K562 (cell line): Measurements from ENCODE around the gene WASHC4. TPM values are rescaled to one million over a fixed set of nuclear protein-coding genes. Genes with fewer than 3 reads are reported as not detected.

ENCODE experiments used
- AFF4 ChIP-seq: sonication (generic); formaldehyde crosslinking; IDR thresholded peaks from 2 replicates; pipeline ENCODE4 v1.8.0; 2023; ENCODE audit warnings: mild to moderate bottlenecking, missing genetic modification reagents
- ASH1L ChIP-seq: fragments of 450-650 bp; IDR thresholded peaks from 2 replicates; pipeline ENCODE4 v1.6.1; 2018; ENCODE audit warnings: borderline replicate concordance, mild to moderate bottlenecking, low read depth; ENCODE audit not compliant: partially characterized antibody
- ATF3 ChIP-seq, 2 experiments: fragments of 450-650 bp in 1 of 2; sonication (generic) in 1 of 2; formaldehyde crosslinking in 1 of 2; IDR thresholded peaks in 1 of 2; conservative IDR thresholded peaks in 1 of 2; 2 replicates each; pipeline versions ENCODE4 v1.6.1 to v1.8.1; 2016 to 2023; ENCODE audit warnings: mild to moderate bottlenecking in 2 of 2, moderate library complexity in 2 of 2, inconsistent platforms in 1 of 2, missing genetic modification reagents in 1 of 2
- ELK1 ChIP-seq: sonication (generic); formaldehyde crosslinking; IDR thresholded peaks from 2 replicates; pipeline ENCODE4 v1.8.1; 2022; ENCODE audit warnings: missing genetic modification reagents
- ETV1 ChIP-seq: fragments of 450-650 bp; conservative IDR thresholded peaks from 2 replicates; pipeline ENCODE4 v1.6.1; 2016; ENCODE audit warnings: missing genetic modification characterization, control low read depth, low read depth, missing compliant biosample characterization
- HMGXB4 ChIP-seq: sonication (generic); formaldehyde crosslinking; IDR thresholded peaks from 2 replicates; pipeline ENCODE4 v1.8.1; 2023; ENCODE audit warnings: mild to moderate bottlenecking, missing genetic modification reagents
- KLF1 ChIP-seq: fragments of 450-650 bp; IDR thresholded peaks from 2 replicates; pipeline ENCODE4 v1.6.1; 2016; ENCODE audit warnings: missing genetic modification characterization, missing compliant biosample characterization
- PURB ChIP-seq: sonication (generic); formaldehyde crosslinking; IDR thresholded peaks from 2 replicates; pipeline ENCODE4 v1.9.0; 2021; ENCODE audit warnings: low read depth, mild to moderate bottlenecking, missing genetic modification reagents
- SMAD1 ChIP-seq: fragments of 150-350 bp; IDR thresholded peaks from 2 replicates; pipeline ENCODE4 v1.6.1; 2014; ENCODE audit warnings: low read length, low read depth; ENCODE audit not compliant: partially characterized antibody
- SMARCA5 ChIP-seq: fragments of 450-650 bp; IDR thresholded peaks from 2 replicates; pipeline ENCODE4 v1.6.1; 2016
- TAF7 ChIP-seq: fragments of 450-650 bp; IDR thresholded peaks from 2 replicates; pipeline ENCODE4 v1.6.1; 2016; ENCODE audit warnings: missing genetic modification characterization, missing compliant biosample characterization
- TAF9B ChIP-seq: fragments of 450-650 bp; IDR thresholded peaks from 2 replicates; pipeline ENCODE4 v1.6.1; 2018; ENCODE audit warnings: mild to moderate bottlenecking; ENCODE audit not compliant: partially characterized antibody
- ZNF384 ChIP-seq: IDR thresholded peaks from 2 replicates; pipeline ENCODE4 v1.6.1; 2012; ENCODE audit warnings: low read depth, low read length, improper control_type of control experiment
- ZNF507 ChIP-seq: conservative IDR thresholded peaks from 2 replicates; pipeline ENCODE4 v1.6.1; 2017; ENCODE audit warnings: missing genetic modification characterization, missing compliant biosample characterization
- ZNF644 ChIP-seq: fragments of 200-800 bp; sonication (Bioruptor generic); IDR thresholded peaks from 2 replicates; pipeline ENCODE4 v1.6.1; 2016; ENCODE audit warnings: low read depth, missing genetic modification characterization, missing compliant biosample characterization
- polyA plus RNA-seq, 8 experiments: library from polyadenylated mRNA; depleted of rRNA in 4 of 8; stranded (reverse) in 5 of 8; unstranded in 3 of 8; fragments of >200 nt; fragmentation: Nextera tagmentation in 2 of 8; fragmentation: Illumina TruSeq in 1 of 8; extraction: Ambion mirVana in 2 of 8; extraction: Trizol in 1 of 8; gene quantifications; 2 replicates each; pipeline versions ENCODE4 v1.2.1 to v1.2.3, GENCODE V29; 2011 to 2014; ENCODE audit warnings: inconsistent platforms in 1 of 8, missing spikeins in 1 of 8
- total RNA-seq, 7 experiments: library from RNA; depleted of rRNA in 6 of 7; stranded (reverse); fragments of >200 nt in 6 of 7; fragmentation: Illumina TruSeq in 2 of 7; extraction: Trizol in 2 of 7; gene quantifications; 2 replicates each; pipeline versions ENCODE4 v1.2.1 to v1.2.3, GENCODE V29; 2011 to 2021; ENCODE audit warnings: low replicate concordance in 1 of 7
- TF ChIP-seq, protein P1 (sequence below), 2 experiments: fragments of 450-650 bp in 1 of 2; IDR thresholded peaks; 2 replicates each; pipeline ENCODE4 v1.6.1; 2011 to 2017; ENCODE audit warnings: low read depth in 2 of 2, antibody characterized with exemption in 1 of 2, borderline replicate concordance in 1 of 2, low read length in 1 of 2, mild to moderate bottlenecking in 1 of 2, mixed read lengths in 1 of 2; ENCODE audit not compliant: control insufficient read depth in 1 of 2

Gene WASHC4
- total and polyA plus RNA-seq, 9 of the 15 experiments (the other 6 are each of a cell fraction or from before 2014, with no cell fraction given), result 12.5 to 38.5 (median 21.3) TPM

DNA sequence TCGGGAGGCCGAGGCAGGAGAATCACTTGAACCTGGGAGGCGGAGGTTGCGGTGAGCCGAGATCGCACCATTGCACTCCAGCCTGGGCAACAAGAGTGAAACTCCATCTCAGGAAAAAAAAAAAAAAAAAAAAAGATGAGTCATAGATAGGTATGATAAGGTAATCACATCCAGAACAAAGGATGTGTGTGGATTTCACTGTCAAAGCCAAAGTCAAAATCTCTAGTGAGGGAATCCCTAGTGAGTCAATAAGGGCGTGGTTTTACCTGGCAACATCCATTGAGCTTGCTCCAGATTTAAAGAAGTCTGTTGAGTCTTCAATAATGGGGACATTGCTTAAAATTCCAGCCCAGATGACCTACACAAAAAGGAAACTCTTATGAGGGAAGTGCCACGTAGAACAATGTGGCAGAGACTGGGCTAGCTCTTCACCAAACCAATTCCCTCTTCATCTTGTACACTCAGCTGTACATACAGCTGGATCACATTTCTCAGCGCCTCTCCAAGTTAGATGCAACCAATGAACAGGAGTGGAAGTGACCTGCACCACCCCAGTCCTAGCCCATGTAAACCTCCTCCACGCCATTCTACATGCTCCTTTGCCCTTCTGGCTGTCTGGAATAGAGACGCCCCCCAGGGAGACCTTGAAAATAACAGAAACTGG lies 46.7 kb upstream of the WASHC4 start (continued):
- TF ChIP-seq TAF9B (no peak), ATF3 (IDR thresholded peaks at IDR 0.05) (peak; percentile 70), ATF3 (CRISPR knock-in tag; conservative IDR thresholded peaks at IDR 0.05) (no peak), ZNF384 (peak; percentile 32; the same call in 1 of the 2 replicates), TAF7 (tag) (no peak), HMGXB4 (CRISPR knock-in tag) (no peak), ZNF507 (tag) (no peak), ETV1 (tag) (no peak), SMAD1 (no peak), PURB (CRISPR knock-in tag) (no peak), ASH1L (no peak), ZNF644 (tag) (no peak), SMARCA5 (no peak), ELK1 (CRISPR knock-in tag) (no peak), KLF1 (tag) (no peak), AFF4 (CRISPR knock-in tag) (no peak)
- TF ChIP-seq, protein P1, sequence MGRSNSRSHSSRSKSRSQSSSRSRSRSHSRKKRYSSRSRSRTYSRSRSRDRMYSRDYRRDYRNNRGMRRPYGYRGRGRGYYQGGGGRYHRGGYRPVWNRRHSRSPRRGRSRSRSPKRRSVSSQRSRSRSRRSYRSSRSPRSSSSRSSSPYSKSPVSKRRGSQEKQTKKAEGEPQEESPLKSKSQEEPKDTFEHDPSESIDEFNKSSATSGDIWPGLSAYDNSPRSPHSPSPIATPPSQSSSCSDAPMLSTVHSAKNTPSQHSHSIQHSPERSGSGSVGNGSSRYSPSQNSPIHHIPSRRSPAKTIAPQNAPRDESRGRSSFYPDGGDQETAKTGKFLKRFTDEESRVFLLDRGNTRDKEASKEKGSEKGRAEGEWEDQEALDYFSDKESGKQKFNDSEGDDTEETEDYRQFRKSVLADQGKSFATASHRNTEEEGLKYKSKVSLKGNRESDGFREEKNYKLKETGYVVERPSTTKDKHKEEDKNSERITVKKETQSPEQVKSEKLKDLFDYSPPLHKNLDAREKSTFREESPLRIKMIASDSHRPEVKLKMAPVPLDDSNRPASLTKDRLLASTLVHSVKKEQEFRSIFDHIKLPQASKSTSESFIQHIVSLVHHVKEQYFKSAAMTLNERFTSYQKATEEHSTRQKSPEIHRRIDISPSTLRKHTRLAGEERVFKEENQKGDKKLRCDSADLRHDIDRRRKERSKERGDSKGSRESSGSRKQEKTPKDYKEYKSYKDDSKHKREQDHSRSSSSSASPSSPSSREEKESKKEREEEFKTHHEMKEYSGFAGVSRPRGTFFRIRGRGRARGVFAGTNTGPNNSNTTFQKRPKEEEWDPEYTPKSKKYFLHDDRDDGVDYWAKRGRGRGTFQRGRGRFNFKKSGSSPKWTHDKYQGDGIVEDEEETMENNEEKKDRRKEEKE (IDR thresholded peaks at IDR 0.05; ENCODE audit: borderline replicate concordance in 1 of 2, control insufficient read depth in 1 of 2, low read depth in 2 of 2, low read length in 1 of 2), result no peak
